Adrenal gland (tissue), 5 donors: Measurements from ENCODE around the gene PCNX2.

Experiments used
- POLR2A ChIP-seq, 2 donors: fragments of 450-650 bp; IDR thresholded peaks; one replicate each; pipeline ENCODE4 v1.6.1; 2017; ENCODE audit warnings: antibody characterized with exemption in 2 of 2, mild to moderate bottlenecking in 2 of 2, moderate library complexity in 1 of 2
- TF ChIP-seq, protein P1 (sequence below), 6 experiments: fragments of 450-650 bp in 4 of 6; fragments of 200-600 bp in 2 of 6; sonication (generic) in 1 of 6; IDR thresholded peaks; 1 replicate in 5 of 6; 2 replicates in 1 of 6; pipeline versions ENCODE4 v1.5.1 to v1.8.0; 2016 to 2021; ENCODE audit warnings: antibody characterized with exemption in 6 of 6, mild to moderate bottlenecking in 2 of 6, moderate library complexity in 1 of 6
- donor health status: DM: no; HTN: no; CAD: no.

DNA sequence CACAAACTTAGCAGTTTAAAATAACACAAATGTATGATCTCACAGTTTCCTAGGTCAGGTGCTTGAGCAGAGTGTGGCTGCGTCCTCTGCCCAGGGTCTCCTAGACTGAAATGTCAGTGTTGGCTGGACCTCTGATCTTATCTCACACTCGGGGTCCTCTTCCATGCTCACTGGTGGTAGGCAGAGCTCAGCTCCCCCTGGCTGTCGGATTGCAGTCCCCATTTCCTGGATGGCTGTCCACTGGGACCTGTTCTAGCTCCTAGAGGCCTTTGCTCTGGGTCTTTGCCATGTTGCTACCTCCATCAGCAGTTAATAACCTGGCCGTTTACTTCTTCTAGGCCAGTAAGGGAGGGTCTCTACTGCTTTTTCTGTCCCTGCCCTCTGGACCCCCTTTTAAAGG lies 107.5 kb downstream of the PCNX2 start:
- no peak for TF ChIP-seq POLR2A (IDR thresholded peaks at IDR 0.05)
- TF ChIP-seq, protein P1, sequence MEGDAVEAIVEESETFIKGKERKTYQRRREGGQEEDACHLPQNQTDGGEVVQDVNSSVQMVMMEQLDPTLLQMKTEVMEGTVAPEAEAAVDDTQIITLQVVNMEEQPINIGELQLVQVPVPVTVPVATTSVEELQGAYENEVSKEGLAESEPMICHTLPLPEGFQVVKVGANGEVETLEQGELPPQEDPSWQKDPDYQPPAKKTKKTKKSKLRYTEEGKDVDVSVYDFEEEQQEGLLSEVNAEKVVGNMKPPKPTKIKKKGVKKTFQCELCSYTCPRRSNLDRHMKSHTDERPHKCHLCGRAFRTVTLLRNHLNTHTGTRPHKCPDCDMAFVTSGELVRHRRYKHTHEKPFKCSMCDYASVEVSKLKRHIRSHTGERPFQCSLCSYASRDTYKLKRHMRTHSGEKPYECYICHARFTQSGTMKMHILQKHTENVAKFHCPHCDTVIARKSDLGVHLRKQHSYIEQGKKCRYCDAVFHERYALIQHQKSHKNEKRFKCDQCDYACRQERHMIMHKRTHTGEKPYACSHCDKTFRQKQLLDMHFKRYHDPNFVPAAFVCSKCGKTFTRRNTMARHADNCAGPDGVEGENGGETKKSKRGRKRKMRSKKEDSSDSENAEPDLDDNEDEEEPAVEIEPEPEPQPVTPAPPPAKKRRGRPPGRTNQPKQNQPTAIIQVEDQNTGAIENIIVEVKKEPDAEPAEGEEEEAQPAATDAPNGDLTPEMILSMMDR (IDR thresholded peaks at IDR 0.05) = no peak
